ENCODE measurements around the gene MORN4.

DNA sequence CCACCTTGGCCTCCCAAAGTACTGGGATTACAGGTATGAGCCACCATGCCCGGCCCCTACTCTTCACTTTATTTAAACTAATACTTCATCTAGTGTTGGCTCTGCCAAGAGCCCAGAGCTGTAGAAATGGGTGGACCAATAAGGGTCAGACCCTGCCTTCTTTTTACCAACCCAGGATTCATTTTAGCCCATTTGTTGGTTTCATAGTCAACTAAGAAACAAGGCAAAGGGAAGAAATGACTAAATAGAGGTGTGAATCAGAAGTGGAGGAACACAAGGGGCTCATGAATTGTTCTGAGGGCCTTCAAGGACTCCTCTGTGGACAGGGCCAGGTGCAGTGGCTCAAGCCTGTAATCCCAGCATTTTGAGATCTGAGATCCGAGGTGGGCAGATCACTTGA is 59.6 kb downstream of the MORN4 start:
- TF ChIP-seq CTCF (IDR thresholded peaks at IDR 0.05) (no peak), MXI1 (IDR thresholded peaks at IDR 0.05; ENCODE audit: low read depth, low read length) (no peak), YY1 (IDR thresholded peaks at IDR 0.05; ENCODE audit: low read depth) (no peak), NFIC (IDR thresholded peaks at IDR 0.05; ENCODE audit: borderline replicate concordance) (no peak), POLR2AphosphoS5 (IDR thresholded peaks at IDR 0.05; ENCODE audit: low read depth, low read length) (no peak), EP300 (IDR thresholded peaks at IDR 0.05; ENCODE audit: borderline replicate concordance in 1 of 2, low read depth in 1 of 2, low read length in 1 of 2) (no peak)
